ENCODE data around the gene ZNF628. TPM values are rescaled to one million over a fixed set of nuclear protein-coding genes. Genes with fewer than 3 reads are reported as not detected.

Gene ZNF628
- total RNA-seq, 4 donors from 2014 or later: 5.4 to 17.9 (median 12.2) TPM

- TF ChIP-seq POLR2A (IDR thresholded peaks at IDR 0.05): no peak
- no peak for TF ChIP-seq CTCF (IDR thresholded peaks at IDR 0.05)
- H3K4me3 ChIP-seq (ENCODE audit: low read depth, poor library complexity, severe bottlenecking): no peak overlapping the region
- no peak for DNase-seq (ENCODE audit: low spot score in 2 of 2)
- 64 to 72% methylated on average over 1 to 2 of the region's 2 CpGs for WGBS, 2 donors
- intact Hi-C loops (cut with DNase I; ENCODE audit: low total_unique reads): loop anchor here (10.0 kb wide), 1 partner anchor 354 kb away; the partner anchor contains the start of gene TNNT1
Observed at GRCh38 chr19:55498246-55498840, 21.9 kb downstream of the ZNF628 start.

GRCh38 chr19:55500368-55500952 lies 24.0 kb downstream of the ZNF628 start:
- no peak for TF ChIP-seq CTCF (IDR thresholded peaks at IDR 0.05)
- TF ChIP-seq POLR2A (IDR thresholded peaks at IDR 0.05): no peak
- H3K4me3 ChIP-seq (ENCODE audit: low read depth, poor library complexity, severe bottlenecking): no peak overlapping the region
- no peak for DNase-seq (ENCODE audit: low spot score in 2 of 2)
- WGBS, 2 donors: 91% methylated on average over 26 of the region's 26 CpGs
- intact Hi-C loops (cut with DNase I; ENCODE audit: low total_unique reads): no loop called here

DNA sequence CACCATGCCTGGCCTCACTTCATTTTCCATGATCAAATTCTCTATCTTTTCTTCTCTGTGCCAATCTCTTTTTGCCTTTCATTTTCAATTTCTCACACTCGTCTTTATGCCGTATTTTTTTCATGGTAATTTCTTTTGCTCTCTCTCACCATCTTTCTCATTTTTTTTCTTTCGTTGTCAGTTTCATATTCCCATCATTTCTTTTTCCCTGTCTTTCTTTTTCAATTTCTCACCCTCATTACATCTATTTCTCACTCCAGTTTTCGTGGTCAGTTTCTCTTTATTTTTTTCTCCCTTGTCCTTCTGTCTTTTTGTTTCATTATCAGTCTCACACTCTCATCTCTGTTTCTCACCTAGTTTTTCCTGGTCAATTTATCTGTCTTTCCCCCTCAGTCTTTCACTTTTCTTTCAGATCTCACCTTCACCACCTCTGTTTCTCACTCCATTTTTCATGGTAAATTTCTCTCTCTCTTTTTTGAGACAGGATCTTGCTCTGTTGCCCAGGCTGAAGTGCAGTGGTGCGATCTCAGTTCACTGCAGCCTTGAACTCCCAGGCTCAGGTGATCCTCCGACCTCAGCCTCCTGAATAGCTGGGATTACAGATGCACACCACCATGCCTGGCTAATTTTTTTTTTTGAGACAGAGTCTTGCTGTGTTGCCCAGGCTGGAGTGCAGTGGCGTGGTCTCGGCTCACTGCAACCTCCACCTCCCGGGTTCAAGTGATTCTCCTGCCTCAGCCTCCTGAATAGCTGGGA lies 26.0 kb downstream of the ZNF628 start:
- DNase-seq (ENCODE audit: low spot score in 2 of 2): no peak
- no peak overlapping the region for H3K4me3 ChIP-seq (ENCODE audit: low read depth, poor library complexity, severe bottlenecking)
- intact Hi-C loops (cut with DNase I; ENCODE audit: low total_unique reads): no loop called here
- TF ChIP-seq POLR2A (IDR thresholded peaks at IDR 0.05) (no peak), CTCF (IDR thresholded peaks at IDR 0.05) (no peak)
- WGBS, 2 donors: 94 to 95% methylated on average over 9 of the region's 9 CpGs

- 75 to 93% methylated on average over 17 of the region's 17 CpGs for WGBS, 2 donors
- intact Hi-C loops (cut with DNase I; ENCODE audit: low total_unique reads): no loop called here
- DNase-seq (ENCODE audit: low spot score in 2 of 2): no peak
- H3K4me3 ChIP-seq (ENCODE audit: low read depth, poor library complexity, severe bottlenecking): no peak overlapping the region
- no peak for TF ChIP-seq POLR2A (IDR thresholded peaks at IDR 0.05)
- no peak for TF ChIP-seq CTCF (IDR thresholded peaks at IDR 0.05)
Observed at GRCh38 chr19:55503157-55503501, 26.7 kb downstream of the ZNF628 start.

DNA sequence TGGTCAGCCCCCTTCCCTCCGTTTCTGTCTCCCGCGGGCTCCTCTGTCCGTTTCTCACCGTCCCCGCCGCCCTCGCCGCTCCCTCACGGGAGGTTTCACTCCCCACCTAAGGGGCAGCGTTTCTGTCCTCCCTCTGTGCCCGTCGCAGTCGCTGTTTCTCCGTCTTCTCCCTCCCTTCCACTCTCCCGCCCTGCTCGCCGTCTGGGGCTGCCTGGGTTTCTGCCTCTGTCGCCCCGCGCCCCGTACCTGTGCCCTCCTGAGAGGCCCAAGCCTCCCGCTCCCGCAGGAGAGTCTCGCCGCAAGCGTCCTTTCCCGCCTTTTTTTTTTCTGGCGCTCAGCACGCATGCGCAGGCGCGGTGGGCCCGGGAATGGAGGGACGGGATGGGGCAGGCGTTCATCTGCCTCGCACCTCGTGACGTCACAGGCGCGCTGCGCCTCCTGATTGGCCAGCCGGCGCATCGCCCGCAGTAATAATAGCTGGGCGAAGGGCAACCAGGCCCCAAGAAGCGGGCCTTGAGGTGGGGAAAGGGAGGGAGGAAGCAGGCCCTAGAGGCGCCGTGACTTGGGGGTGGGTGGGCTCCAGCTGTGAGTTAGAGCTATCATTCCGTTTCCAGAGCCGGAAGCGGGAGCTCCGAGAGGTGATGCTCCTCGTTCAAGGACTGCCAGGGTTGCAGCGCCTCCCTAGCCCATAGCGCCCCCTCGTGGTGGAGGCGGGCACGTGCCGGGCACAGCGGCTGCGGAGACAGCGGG lies 27.3 kb downstream of the ZNF628 start:
- intact Hi-C loops (cut with DNase I; ENCODE audit: low total_unique reads): no loop called here

More for the DNA sequence above, 27.3 kb downstream of the ZNF628 start:
- 11 to 14% methylated on average over 59 to 64 of the region's 64 CpGs for WGBS, 2 donors
- TF ChIP-seq CTCF (IDR thresholded peaks at IDR 0.05) (peak in 1 of 3 donors; percentile 90), POLR2A (IDR thresholded peaks at IDR 0.05) (no peak)
- no peak overlapping the region for H3K4me3 ChIP-seq (ENCODE audit: low read depth, poor library complexity, severe bottlenecking)
- DNase-seq (ENCODE audit: low spot score in 2 of 2): peak; percentile 86 to 98
